Eye (tissue), 1 donor: ENCODE measurements around the gene PPP2R5C.
"Not testable (repeated sequence)": the region's sequence is repeated elsewhere in the genome, so short reads cannot be mapped to it uniquely, and the experiment has no call there.

Experiments used
- DNase-seq: peaks from one replicate; pipeline ENCODE4 v3.0.0-alpha.2; 2015

Gene PPP2R5C

DNA sequence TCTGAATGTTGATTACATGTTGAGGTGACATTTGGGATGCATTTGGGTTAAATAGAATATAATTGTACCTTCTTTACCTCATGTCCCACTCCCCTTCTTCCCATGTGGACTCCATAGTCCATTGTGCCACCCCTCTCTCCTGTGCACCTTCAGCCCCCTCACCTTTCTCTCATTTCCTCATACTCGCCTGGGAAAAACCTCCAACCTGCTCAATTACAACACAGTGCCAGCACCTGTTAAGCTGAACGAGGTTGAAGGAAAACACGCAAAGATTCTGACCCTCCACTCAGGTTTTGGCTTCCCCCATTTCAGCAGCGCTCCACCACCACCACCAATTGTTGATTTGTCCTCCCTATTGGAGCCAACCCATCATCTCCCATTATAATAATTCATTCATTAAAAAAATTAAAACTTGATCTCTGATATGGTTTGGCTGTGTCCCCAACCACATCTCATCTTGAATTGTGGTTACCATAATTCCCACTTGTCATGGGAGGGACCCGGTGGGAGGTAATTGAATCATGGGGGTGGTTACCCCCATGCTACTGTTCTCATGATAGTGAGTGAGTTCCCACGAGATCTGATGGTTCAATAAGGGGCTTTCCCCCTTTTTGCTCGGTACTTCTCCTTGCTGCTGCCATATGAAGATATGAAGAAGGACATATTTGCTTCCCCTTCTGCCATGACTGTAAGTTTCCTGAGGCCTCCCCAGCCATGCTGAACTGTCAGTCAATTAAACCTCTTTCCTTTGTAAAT is 33.7 kb upstream of the PPP2R5C start:
- DNase-seq: no peak

GRCh38 chr14:101728367-101728742 is 33.2 kb upstream of the PPP2R5C start:
- DNase-seq: no peak

DNA sequence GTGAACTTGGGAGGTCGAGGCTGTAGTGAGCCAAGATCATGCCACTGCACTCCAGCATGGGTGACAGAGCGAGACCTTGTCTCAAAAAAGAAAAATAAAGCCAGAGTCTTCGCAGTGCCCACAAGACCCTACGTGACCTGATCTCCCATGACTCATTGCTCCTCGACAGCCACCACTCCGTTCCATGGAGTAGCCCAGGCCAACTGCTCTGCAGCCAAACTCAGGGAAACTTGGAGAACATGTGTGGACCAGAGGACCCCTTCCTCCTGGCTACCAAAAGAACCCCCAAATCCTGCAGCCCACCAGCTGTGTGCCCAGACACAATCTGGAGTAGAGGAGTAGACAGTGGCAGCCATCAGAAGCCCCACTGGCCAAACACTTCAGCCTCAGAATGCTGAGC is 32.1 kb upstream of the PPP2R5C start:
- DNase-seq: no peak

DNA sequence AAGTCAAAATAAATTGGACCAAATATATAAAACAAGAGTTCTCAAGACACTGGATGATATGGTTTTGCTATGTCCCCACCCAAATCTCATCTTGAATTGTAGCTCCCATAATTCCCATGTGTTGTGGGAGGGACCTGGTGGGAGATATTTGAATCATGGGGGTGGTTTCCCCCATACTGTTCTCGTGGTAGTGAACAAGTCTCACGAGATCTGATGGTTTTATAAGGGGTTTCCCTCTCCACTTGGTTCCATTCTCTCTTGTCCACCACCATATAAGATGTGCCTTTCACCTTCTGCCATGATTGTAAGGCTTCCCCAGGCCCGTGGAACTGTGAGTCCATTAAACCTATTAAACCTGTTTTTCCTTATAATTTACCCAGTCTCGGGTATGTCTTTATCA is 31.4 kb upstream of the PPP2R5C start:
- not testable (repeated sequence) for DNase-seq

GRCh38 chr14:101730626-101731186 is 30.8 kb upstream of the PPP2R5C start:
- DNase-seq: no peak

GRCh38 chr14:101731187-101732080 is 30.1 kb upstream of the PPP2R5C start:
- no peak for DNase-seq

GRCh38 chr14:101732118-101732517 is 29.4 kb upstream of the PPP2R5C start:
- DNase-seq: no peak

DNA sequence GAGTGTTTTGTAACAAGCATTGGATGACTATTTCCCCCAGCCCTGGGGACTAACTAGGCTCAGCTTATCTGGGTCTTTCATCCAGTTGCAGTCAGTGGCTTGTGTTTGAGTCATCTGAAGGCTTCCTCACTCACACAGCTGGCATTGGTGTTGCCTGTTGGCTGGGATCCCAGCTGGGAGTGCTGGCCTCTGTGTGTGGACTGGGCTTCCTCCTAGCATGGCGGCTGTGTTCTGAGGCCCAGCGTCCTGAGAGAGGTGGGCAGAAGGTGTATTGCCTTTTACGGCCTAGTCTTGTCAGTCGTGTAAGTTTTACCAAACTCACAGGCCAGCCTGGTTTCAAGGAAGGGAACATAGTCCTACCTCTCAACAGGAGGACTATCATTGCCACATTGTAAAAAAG is 28.3 kb upstream of the PPP2R5C start:
- DNase-seq: no peak

GRCh38 chr14:101734246-101734847 is 27.2 kb upstream of the PPP2R5C start:
- no peak for DNase-seq

DNA sequence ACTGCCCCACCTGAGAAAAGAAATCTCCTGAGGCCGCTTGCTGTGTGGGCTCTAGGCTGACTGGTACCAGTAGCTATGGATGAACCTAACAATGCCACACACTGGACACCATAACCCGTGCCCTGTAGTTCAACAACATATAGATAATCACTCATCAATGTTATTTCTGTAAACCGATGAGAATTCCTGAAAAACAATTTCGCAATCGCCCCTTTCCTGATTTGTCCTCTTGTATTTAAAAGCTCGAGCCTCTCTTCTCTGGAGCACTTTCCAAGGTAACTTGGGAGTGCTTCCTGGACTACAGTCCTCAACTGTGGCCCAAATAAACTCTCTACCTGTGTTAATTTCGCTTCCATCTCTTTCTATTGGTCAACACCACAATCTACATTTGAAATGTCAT is 26.1 kb upstream of the PPP2R5C start:
- no peak for DNase-seq

- DNase-seq: no peak
Observed at GRCh38 chr14:101736071-101736470, 25.4 kb upstream of the PPP2R5C start.

DNA sequence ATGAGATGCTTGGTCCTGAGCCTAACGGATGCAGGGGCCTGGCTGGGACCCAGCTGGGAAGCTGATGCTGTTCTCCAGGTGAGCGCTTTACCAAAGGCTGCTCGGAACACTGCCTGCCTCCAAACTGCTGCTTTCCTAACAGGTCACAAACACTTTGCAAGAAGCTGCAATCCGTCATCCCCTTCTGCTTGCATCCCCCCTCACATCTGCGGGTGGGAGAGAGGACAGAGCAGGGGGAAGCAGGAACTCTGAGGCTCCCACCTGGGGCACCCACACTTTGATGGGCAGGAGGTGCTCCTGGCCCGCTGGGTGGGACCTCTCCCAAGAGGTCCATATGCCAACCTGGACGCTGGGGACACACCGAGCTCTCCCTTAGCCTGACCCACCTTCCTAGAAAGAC is 24.9 kb upstream of the PPP2R5C start:
- DNase-seq: no peak

DNA sequence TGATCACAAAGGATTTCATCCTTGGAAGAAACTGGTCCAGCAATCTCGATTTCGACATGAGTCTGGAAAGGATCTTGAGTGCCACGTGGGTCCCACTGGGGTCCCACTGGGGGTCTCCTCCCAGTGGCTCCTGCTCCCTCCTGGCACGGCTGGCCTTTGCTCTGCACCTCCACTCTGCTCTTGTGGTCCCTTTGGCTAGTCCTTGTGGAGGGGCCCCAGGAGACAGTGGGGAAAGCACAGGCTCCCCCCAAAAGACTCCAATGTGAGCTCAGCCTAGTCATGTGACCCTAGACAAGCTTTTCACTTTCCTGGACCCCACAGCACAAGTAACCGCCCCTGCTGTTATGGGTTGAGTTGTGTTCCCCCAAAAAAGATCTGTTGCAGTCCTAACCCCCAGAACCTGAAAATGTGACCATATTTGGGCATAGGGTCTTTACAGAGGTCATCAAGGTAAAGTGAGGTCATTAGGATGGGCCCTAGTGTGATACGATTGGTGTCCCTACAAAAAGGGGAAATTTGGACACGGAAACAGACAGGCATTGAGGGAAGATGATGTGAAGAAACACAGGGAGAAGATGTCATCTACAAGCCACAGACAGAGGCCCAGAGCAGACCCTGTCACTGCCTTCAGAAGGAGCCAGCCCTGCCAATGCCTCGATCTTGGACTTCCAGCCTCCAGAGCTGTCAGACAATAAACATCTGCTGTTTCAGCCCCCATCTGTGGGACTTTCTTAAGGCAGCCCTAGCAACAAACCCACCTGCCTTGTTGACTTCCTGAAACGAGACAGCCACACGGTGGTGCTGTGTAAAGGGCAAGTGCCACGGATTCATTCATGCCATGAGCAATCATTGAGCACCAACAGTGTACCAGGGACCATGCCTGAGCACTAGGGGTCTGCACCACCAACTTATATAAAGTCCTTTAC is 23.8 kb upstream of the PPP2R5C start:
- DNase-seq: no peak

- no peak for DNase-seq
Observed at GRCh38 chr14:101738703-101739320, 22.7 kb upstream of the PPP2R5C start.

GRCh38 chr14:101739446-101740141 is 21.9 kb upstream of the PPP2R5C start:
- DNase-seq: no peak

GRCh38 chr14:101740981-101741380 is 20.5 kb upstream of the PPP2R5C start:
- DNase-seq: no peak

DNA sequence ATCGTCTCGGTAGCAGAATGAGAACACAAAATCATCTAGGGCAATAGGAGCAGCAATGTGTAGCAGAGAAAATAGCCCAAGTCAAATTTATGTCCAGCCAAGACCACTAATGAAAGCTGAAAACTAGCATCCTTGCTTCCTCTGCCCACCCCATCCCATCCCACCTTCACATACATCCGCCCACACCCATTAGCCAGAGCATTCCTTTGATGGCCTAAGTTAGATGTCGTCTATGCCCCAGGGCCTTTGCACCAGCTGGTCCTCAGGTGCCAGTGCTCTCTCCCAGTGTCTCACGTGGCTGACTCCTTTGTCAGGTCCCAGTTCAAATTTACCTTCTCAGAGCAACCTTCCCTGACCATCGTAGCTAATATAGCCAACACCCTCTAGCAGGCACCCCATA is 17.8 kb upstream of the PPP2R5C start:
- no peak for DNase-seq

- DNase-seq: not testable (repeated sequence)
Observed at GRCh38 chr14:101744382-101744781, 17.1 kb upstream of the PPP2R5C start.

DNA sequence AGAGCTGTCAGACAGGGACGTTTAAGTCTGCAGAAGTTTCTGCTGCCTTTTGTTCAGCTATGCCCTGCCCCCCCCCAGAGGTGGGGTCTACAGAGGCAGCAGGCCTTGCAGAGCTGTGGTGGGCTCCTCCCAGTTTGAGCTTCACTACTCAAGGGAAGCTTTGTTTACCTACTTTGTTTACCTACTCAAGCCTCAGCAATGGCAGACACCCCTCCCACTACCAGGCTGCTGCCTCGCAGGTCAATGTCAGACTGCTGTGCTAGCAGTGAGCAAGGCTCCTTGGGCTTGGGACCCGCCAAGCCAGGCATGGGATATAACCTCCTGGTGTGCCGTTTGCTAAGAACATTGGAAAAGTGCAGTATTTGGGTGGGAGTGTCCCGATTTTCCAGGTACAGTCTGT is 11.8 kb upstream of the PPP2R5C start:
- not testable (repeated sequence) for DNase-seq

GRCh38 chr14:101754893-101755292 is 6.6 kb upstream of the PPP2R5C start:
- peak; percentile 32 for DNase-seq
